ENCODE measurements around the gene ARHGAP33.

Gene ARHGAP33

GRCh38 chr19:35757749-35758608 is 17.4 kb upstream of the ARHGAP33 start, which contains the start of gene PROSER3:
TSS of gene PROSER3 (plus strand) at chr19:35758176. CDS start at chr19:35758216, 40 bp downstream.
- Histone ChIP-seq H3K4me3 (peak within 1 kb of the TSS; percentile 79), H3K27ac (peak within 1 kb of the TSS; percentile 100)
- no peak for TF ChIP-seq CTCF (IDR thresholded peaks at IDR 0.05)
- DNase-seq (ENCODE audit: low spot score) = peak; percentile 100

GRCh38 chr19:35759697-35760096 is 15.7 kb upstream of the ARHGAP33 start:
- no peak for TF ChIP-seq CTCF (IDR thresholded peaks at IDR 0.05)
- no peak overlapping the region for H3K4me3 ChIP-seq
- DNase-seq (ENCODE audit: low spot score) = no peak
- H3K27ac ChIP-seq = no peak overlapping the region

- no peak for TF ChIP-seq CTCF (IDR thresholded peaks at IDR 0.05)
- no peak for DNase-seq (ENCODE audit: low spot score)
- H3K4me3 ChIP-seq = no peak overlapping the region
- H3K27ac ChIP-seq = no peak overlapping the region
These were observed 14.5 kb upstream of the ARHGAP33 start for GRCh38 chr19:35760711-35761349.

- Histone ChIP-seq H3K4me3 (no peak overlapping the region), H3K27ac (no peak overlapping the region)
- no peak for DNase-seq (ENCODE audit: low spot score)
- no peak for TF ChIP-seq CTCF (IDR thresholded peaks at IDR 0.05)
These were observed 10.7 kb upstream of the ARHGAP33 start for GRCh38 chr19:35764432-35765315.

- TF ChIP-seq CTCF (IDR thresholded peaks at IDR 0.05) = no peak
- no peak for DNase-seq (ENCODE audit: low spot score)
- H3K27ac ChIP-seq = no peak overlapping the region
- no peak overlapping the region for H3K4me3 ChIP-seq
These were observed 8.7 kb upstream of the ARHGAP33 start for GRCh38 chr19:35766571-35767104.

GRCh38 chr19:35767288-35768081 is 7.9 kb upstream of the ARHGAP33 start:
- Histone ChIP-seq H3K27ac (no peak overlapping the region), H3K4me3 (no peak overlapping the region)
- DNase-seq (ENCODE audit: low spot score) = no peak
- TF ChIP-seq CTCF (IDR thresholded peaks at IDR 0.05) = no peak
